Measurements from ENCODE around the gene ELOVL5.
"Not testable (repeated sequence)": the region's sequence is repeated elsewhere in the genome, so short reads cannot be mapped to it uniquely, and the experiment has no call there.

The ELOVL5 gene

DNA sequence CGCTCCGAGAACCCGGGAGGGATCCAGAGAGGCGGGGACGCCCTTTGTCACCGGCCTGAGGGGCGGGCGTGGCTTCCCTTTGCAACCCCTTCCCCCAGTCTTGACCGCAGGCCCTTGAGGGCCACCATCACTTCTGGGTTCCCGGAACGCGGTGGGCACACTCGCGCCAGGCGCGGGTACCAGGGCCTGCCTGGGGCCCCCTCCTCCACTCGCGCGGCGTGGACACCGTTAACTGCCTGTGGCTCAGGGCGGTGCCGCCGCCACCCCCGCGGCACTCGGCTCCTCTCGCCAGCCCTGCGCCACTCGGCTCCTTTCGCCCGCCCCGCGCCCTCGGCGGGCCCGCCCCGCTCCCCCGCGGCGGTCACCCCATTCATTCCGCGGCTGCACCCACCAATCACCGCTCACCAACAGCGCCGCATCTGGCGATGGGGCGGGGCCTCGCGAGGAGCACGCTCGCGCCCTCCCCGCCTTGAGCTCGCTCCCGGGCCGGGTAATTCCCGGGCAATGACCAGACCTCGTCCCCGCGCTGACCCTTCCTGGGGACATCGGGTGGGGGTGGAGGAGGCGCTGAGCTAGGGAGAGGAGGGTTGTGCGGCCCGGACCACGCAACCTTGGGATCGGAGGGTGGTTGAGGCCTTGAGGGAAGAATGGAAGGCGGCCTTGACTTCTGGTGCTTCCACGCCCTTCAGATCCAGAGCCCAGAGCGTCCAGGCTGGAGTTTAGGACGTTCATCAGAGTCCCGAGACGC is 10.5 kb upstream of the ELOVL5 start:
- peak; percentile 95 for DNase-seq (ENCODE audit: low read depth)

DNA sequence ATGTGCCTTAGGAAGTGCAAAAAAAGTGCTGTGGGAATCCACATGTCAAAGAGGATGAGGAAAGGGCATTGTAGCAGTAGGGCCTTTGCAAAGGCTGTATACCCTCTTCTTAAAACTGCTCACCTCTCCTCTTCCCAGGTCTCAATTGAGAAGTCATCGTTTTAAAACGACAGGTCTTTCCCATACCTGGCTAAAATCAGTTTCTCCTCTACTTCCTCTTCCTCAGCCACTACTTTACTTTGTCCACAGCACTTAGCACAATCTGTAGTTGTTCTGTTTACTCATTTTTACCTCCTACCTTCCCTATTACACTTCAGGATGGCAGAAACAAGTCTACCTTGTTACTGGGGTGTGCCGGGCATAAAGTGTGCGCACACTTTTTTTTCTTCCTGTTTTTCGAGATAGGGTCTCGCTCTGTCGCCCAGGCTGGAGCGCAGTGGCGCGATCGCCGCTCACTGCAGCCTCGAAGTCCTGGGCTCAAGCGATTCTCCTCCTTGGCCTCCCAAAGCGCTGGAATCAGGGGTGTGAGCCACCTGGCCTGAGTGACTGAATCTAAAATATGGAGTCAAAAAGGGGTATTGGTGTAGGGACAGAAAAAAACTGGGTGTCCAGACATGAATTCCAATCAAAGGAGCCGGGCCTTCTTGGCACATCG is 9.8 kb upstream of the ELOVL5 start:
- no peak for DNase-seq (ENCODE audit: low read depth)

- no peak for DNase-seq (ENCODE audit: low read depth)
Measured at GRCh38 chr6:53357576-53358360, 9.0 kb upstream of the ELOVL5 start.

DNA sequence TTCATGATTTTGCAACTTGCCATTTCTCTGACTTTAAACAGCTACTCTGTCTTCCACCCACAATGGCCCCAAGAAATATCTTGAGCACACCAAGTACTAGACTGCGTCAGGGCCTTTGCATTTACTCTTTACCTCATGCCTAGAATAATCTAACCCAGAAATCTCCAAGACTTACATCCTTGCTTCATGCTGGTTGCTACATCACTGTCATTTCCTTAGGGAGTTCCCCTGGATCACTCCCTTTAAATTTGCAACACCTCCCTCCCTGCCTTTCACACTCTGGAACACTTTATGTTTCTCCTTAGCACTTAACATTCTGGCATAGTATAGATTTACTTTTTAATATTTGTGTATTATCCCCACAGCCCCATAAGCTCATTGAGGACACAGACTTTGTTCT is 4.9 kb upstream of the ELOVL5 start:
- DNase-seq (ENCODE audit: low read depth) = no peak

DNA sequence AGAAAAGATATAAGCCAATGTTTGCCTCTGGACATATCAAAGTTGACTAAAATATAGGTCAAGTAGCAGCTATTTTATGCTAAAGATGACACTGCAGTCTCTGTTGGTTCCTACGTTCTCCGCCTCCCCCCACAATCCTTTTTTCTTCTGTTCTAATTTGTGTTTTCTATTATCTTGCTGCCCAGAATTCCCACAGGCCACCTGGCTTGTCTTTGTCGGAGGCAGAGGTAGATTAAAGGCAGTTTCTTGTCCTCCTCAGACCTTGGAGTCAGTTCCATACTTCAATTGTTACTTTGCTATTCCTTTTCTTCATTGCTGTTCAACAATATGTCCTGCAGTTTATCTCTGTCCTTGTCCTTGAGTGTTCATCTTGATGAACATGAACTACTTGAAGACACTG is 3.6 kb upstream of the ELOVL5 start:
- no peak for DNase-seq (ENCODE audit: low read depth)

DNA sequence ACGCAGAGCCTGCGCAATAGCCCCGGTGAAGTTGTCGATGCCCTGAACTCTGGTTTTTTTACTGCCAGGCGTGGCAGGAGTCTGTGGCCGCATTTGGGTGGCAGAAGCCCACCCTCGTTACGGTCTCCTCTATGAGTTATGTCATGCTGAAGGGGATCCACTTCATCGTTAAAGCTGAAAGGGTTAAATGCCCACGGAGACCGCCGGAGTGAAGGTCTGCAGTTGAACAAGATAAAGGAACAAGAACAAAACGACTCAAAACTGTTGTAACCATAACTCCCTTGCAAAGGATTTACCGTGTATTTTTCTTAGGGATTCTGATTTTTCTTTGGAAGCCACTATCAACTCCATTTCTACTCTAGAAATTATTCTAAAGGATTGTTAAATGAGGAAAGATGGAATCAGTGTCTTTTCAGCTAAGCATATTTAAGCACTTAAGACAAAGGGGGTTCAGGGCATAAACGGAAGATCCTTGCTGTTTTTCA is 501 bp upstream of the ELOVL5 start:
- DNase-seq (ENCODE audit: low read depth) = no peak

DNA sequence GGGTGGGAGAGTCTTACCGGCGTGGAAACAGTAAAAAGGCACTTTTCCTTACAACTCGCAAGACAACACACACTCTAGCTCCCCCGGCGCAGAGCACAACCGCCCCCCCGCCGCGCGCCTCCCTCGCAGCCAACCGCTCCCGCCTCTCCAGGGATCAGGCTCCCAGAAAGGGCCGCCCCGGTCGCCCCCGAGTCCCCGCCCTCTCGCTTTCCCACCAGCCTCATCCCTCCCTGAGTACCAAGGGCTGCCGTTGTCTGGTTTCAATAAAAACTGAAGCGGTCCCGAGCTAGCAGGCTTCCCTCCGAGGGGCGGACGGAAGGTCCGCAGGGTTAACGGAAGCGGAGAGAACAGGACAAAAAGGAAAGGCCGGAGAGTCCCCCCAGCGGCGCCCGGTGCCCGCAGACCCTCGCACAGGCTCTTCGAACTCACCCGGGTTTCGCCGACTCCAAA is 804 bp downstream of the ELOVL5 start:
- peak; percentile 44 for DNase-seq (ENCODE audit: low read depth)

GRCh38 chr6:53347250-53347920 is 1.4 kb downstream of the ELOVL5 start:
- DNase-seq (ENCODE audit: low read depth) = no peak

- not testable (repeated sequence) for DNase-seq (ENCODE audit: low read depth)
Measured at GRCh38 chr6:53346049-53346448, 2.7 kb downstream of the ELOVL5 start.

DNA sequence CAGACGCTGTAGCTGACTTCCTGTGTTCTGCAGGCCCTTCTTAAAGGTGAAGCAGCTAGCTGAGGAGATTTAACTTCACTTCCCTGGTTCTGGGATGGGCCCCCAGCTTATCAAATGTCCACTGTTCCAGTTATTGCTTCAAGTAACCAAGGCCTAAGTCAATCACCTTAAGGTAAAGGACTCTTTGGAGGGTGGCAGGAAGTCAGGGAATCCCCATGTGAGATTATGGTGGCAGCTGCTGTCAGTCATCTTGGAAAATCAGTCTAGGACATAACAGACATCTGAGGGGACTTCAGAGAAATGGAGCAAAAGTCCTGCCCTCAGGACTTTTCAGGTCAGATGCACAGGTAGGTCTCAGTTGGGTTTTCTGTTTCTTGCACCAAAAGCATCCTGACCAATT is 3.8 kb downstream of the ELOVL5 start:
- no peak for DNase-seq (ENCODE audit: low read depth)

GRCh38 chr6:53343092-53343491 is 5.7 kb downstream of the ELOVL5 start:
- DNase-seq (ENCODE audit: low read depth) = no peak

GRCh38 chr6:53342217-53342616 is 6.5 kb downstream of the ELOVL5 start:
- no peak for DNase-seq (ENCODE audit: low read depth)

DNA sequence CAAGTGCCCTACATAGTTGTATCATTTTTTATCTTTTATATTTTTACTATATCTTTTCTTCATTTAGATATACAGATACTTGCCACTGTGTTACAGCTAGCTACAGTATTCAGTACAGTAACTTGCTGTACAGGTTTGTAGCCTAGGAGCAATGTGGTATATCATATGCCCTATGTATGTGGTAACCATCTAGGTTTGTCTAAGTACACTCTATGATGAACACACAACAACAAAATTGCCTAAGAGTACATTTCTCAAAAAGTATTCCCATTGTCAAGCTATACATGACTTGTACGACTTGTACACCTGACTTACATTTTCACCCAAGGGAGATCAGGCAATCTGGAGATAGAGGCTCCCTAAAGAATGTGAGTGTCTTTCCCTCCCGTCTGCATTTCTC is 8.2 kb downstream of the ELOVL5 start:
- no peak for DNase-seq (ENCODE audit: low read depth)

DNA sequence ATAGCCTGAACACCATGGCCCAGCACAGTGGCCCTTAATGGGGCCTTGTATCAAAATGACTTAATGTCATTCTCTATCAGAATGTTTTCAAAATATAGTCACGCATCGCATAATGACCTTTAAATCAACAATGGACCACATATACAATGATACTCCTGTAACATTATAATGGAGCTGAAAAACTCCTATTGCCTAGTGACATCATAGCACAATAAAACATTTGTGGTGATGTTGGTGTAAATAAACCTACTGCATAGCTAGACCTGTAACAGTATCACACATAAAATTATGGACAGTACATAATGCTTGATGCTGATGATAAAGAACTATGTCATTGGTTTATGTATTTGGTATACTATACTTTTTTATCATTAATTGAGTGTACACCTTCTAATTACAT is 9.3 kb downstream of the ELOVL5 start:
- DNase-seq (ENCODE audit: low read depth) = no peak

GRCh38 chr6:53338304-53338703 is 10.4 kb downstream of the ELOVL5 start:
- no peak for DNase-seq (ENCODE audit: low read depth)

- DNase-seq (ENCODE audit: low read depth) = no peak
Measured at GRCh38 chr6:53336070-53336469, 12.7 kb downstream of the ELOVL5 start.

GRCh38 chr6:53335224-53335994 is 13.3 kb downstream of the ELOVL5 start:
- no peak for DNase-seq (ENCODE audit: low read depth)

GRCh38 chr6:53333439-53334408 is 15.0 kb downstream of the ELOVL5 start:
- no peak for DNase-seq (ENCODE audit: low read depth)

- DNase-seq (ENCODE audit: low read depth) = no peak
Measured at GRCh38 chr6:53331678-53332077, 17.1 kb downstream of the ELOVL5 start.

GRCh38 chr6:53330137-53330536 is 18.6 kb downstream of the ELOVL5 start:
- DNase-seq (ENCODE audit: low read depth) = no peak

Measured in stromal cell of bone marrow (primary cell).